IMR-90 (cell line): ENCODE results near the gene ZSWIM8. TPM values are rescaled to one million over a fixed set of nuclear protein-coding genes. Genes with fewer than 3 reads are reported as not detected.

Source experiments
- ATAC-seq: fragments of 200-7000 bp; cut with Tn5 transposase; 2 replicates; pipeline ENCODE4 v1.9.1; 2020; ENCODE audit warnings: low read depth, mild to moderate bottlenecking, moderate library complexity
- BruUV-seq: library from RNA; stranded (reverse); fragments of 400-500 nt; replicated peaks from 2 replicates; lab custom pipeline; 2021; lab: Mats Ljungman, UMichigan
- CTCF ChIA-PET: fragments of 300-600 bp; formaldehyde crosslinking; extraction: SDS; loops from one replicate; lab custom pipeline; 2021; ENCODE audit warnings: antibody characterized with exemption; lab: Yijun Ruan, JAX
- POLR2A ChIA-PET: fragments of 300-600 bp; sonication (Branson Sonifier 250); formaldehyde crosslinking; loops from one replicate; lab custom pipeline; 2022; ENCODE audit warnings: antibody characterized with exemption; ENCODE audit not compliant: unreplicated experiment; lab: Charles Lee
- DNase-seq: peaks from one replicate; pipeline ENCODE4 v3.0.0; 2013
- H2AFZ ChIP-seq: replicated peaks from 2 replicates; pipeline ENCODE3; 2013; ENCODE audit warnings: low read length, mild to moderate bottlenecking; ENCODE audit not compliant: poor library complexity
- H2AK5ac ChIP-seq: 2 replicates; pipeline ENCODE4 v1.6.1; 2013; ENCODE audit warnings: low read depth, low read length, inconsistent platforms
- H2AK9ac ChIP-seq: replicated peaks from 2 replicates; pipeline ENCODE3; 2013; ENCODE audit warnings: mild to moderate bottlenecking, low read depth, low read length, moderate library complexity; ENCODE audit not compliant: poor library complexity
- H2BK120ac ChIP-seq: 2 replicates; pipeline ENCODE4 v1.6.1; 2013; ENCODE audit warnings: low read depth, low read length, inconsistent platforms
- H2BK15ac ChIP-seq: 3 replicates; pipeline ENCODE4 v1.6.1; 2013; ENCODE audit warnings: low read depth, low read length, inconsistent platforms
- H2BK20ac ChIP-seq: 2 replicates; pipeline ENCODE4 v1.6.1; 2013; ENCODE audit warnings: low read depth, mild to moderate bottlenecking, inconsistent platforms, low read length, moderate library complexity
- H2BK5ac ChIP-seq: 2 replicates; pipeline ENCODE4 v1.6.1; 2013; ENCODE audit warnings: mild to moderate bottlenecking, low read depth, low read length, inconsistent platforms; ENCODE audit not compliant: poor library complexity, severe bottlenecking
- H3K14ac ChIP-seq: replicated peaks from 2 replicates; pipeline ENCODE4 v1.6.1; 2013; ENCODE audit warnings: low read depth, low read length, inconsistent platforms
- H3K18ac ChIP-seq: 2 replicates; pipeline ENCODE4 v1.6.1; 2013; ENCODE audit warnings: low read depth, low read length, control low read depth
- H3K23ac ChIP-seq: 2 replicates; pipeline ENCODE4 v1.6.1; 2013; ENCODE audit warnings: low read depth, low read length, inconsistent platforms
- H3K27ac ChIP-seq: 2 replicates; pipeline ENCODE4 v1.5.1; 2013; ENCODE audit warnings: mild to moderate bottlenecking, control low read depth, low read length; ENCODE audit not compliant: insufficient read depth
- H3K27me3 ChIP-seq: 2 replicates; pipeline ENCODE4 v1.6.1; 2013; ENCODE audit warnings: low read length; ENCODE audit not compliant: control insufficient read depth, insufficient read depth
- H3K36me3 ChIP-seq: 2 replicates; pipeline ENCODE4 v1.6.1; 2013; ENCODE audit warnings: low read length, mixed read lengths; ENCODE audit not compliant: control insufficient read depth, insufficient read depth
- H3K4ac ChIP-seq: 2 replicates; pipeline ENCODE4 v1.6.1; 2013; ENCODE audit warnings: low read depth, low read length, inconsistent platforms
- H3K4me1 ChIP-seq: 2 replicates; pipeline ENCODE4 v1.6.1; 2013; ENCODE audit warnings: low read length, mixed read lengths; ENCODE audit not compliant: control insufficient read depth, insufficient read depth
- H3K4me2 ChIP-seq: 2 replicates; pipeline ENCODE4 v1.6.1; 2013; ENCODE audit warnings: low read depth, mild to moderate bottlenecking, control low read depth, low read length, moderate library complexity
- H3K4me3 ChIP-seq: 2 replicates; pipeline ENCODE4 v1.5.1; 2013; ENCODE audit warnings: low read depth, mild to moderate bottlenecking, control low read depth, low read length, moderate library complexity; ENCODE audit not compliant: insufficient read depth
- H3K56ac ChIP-seq: 2 replicates; pipeline ENCODE4 v1.6.1; 2013; ENCODE audit warnings: low read length, inconsistent platforms; ENCODE audit not compliant: insufficient read depth; ENCODE audit errors: extremely low read depth
- H3K79me1 ChIP-seq, 2 experiments: 2 replicates each; pipeline ENCODE4 v1.6.1; 2013; ENCODE audit warnings: low read length in 2 of 2, inconsistent platforms in 1 of 2, low read depth in 1 of 2
- H3K9ac ChIP-seq: 2 replicates; pipeline ENCODE4 v1.6.1; 2013; ENCODE audit warnings: low read depth, low read length, control low read depth
- H3K9me1 ChIP-seq: 2 replicates; pipeline ENCODE4 v1.6.1; 2013; ENCODE audit warnings: low read length, inconsistent platforms; ENCODE audit not compliant: insufficient read depth
- H3K9me3 ChIP-seq: 2 replicates; pipeline ENCODE4 v1.6.1; 2013; ENCODE audit warnings: low read length; ENCODE audit not compliant: control insufficient read depth, insufficient read depth
- H4K20me1 ChIP-seq: 2 replicates; pipeline ENCODE4 v1.6.1; 2013; ENCODE audit warnings: low read length, inconsistent platforms; ENCODE audit not compliant: insufficient read depth
- H4K5ac ChIP-seq: 2 replicates; pipeline ENCODE4 v1.6.1; 2013; ENCODE audit warnings: mild to moderate bottlenecking, low read depth, low read length, control low read depth
- H4K8ac ChIP-seq, 2 experiments: 2 replicates each; pipeline ENCODE4 v1.6.1; 2013; ENCODE audit warnings: low read depth in 2 of 2, low read length in 2 of 2, control low read depth in 1 of 2, inconsistent platforms in 1 of 2
- H4K91ac ChIP-seq: 2 replicates; pipeline ENCODE4 v1.6.1; 2013; ENCODE audit warnings: low read depth, low read length, inconsistent platforms; ENCODE audit not compliant: insufficient read depth
- BHLHE40 ChIP-seq: fragments of 150-350 bp; IDR thresholded peaks from 2 replicates; pipeline ENCODE4 v1.6.1; 2016; ENCODE audit warnings: mild to moderate bottlenecking, low read depth, low read length
- CEBPB ChIP-seq: IDR thresholded peaks from 2 replicates; pipeline ENCODE4 v1.6.1; 2012; ENCODE audit warnings: low read depth, low read length, improper control_type of control experiment
- CHD1 ChIP-seq: IDR thresholded peaks from 2 replicates; pipeline ENCODE4 v1.6.1; 2012; ENCODE audit warnings: low read depth, low read length, improper control_type of control experiment
- FOS ChIP-seq: fragments of 150-350 bp; IDR thresholded peaks from 2 replicates; pipeline ENCODE4 v1.6.1; 2016; ENCODE audit warnings: low read depth, low read length
- MAFK ChIP-seq: IDR thresholded peaks from 2 replicates; pipeline ENCODE4 v1.6.1; 2012; ENCODE audit warnings: low read depth, low read length, improper control_type of control experiment
- MAZ ChIP-seq: IDR thresholded peaks from 2 replicates; pipeline ENCODE4 v1.6.1; 2012; ENCODE audit warnings: low read depth, mild to moderate bottlenecking, low read length, improper control_type of control experiment, moderate library complexity, borderline replicate concordance
- MXI1 ChIP-seq: IDR thresholded peaks from 2 replicates; pipeline ENCODE4 v1.6.1; 2012; ENCODE audit warnings: low read depth, mild to moderate bottlenecking, low read length, moderate library complexity, borderline replicate concordance
- NFE2L2 ChIP-seq: fragments of 150-350 bp; IDR thresholded peaks from 2 replicates; pipeline ENCODE4 v1.6.1; 2016; ENCODE audit warnings: low read depth, mild to moderate bottlenecking, low read length
- POLR2A ChIP-seq: IDR thresholded peaks from 2 replicates; pipeline ENCODE4 v1.6.1; 2012; ENCODE audit warnings: mild to moderate bottlenecking, low read depth, low read length
- RCOR1 ChIP-seq: IDR thresholded peaks from 2 replicates; pipeline ENCODE4 v1.6.1; 2012; ENCODE audit warnings: mild to moderate bottlenecking, low read length, improper control_type of control experiment; ENCODE audit not compliant: insufficient replicate concordance
- RFX5 ChIP-seq: IDR thresholded peaks from 2 replicates; pipeline ENCODE4 v1.8.0; 2012; ENCODE audit warnings: low read depth, mild to moderate bottlenecking, low read length, moderate library complexity
- SMC3 ChIP-seq: fragments of 150-350 bp; IDR thresholded peaks from 2 replicates; pipeline ENCODE4 v1.6.1; 2016; ENCODE audit warnings: low read depth, mild to moderate bottlenecking, antibody characterized with exemption, low read length, moderate library complexity
- USF2 ChIP-seq: fragments of 150-350 bp; IDR thresholded peaks from 2 replicates; pipeline ENCODE4 v1.6.1; 2017; ENCODE audit warnings: mild to moderate bottlenecking, antibody characterized with exemption, low read length, low read depth
- WGBS, 2 experiments: methylation state at CpG; one replicate each; pipeline versions ENCODE4 v1.1.5 to v1.1.7; 2013; ENCODE audit warnings: missing lambda C conversion rate in 2 of 2; ENCODE audit not compliant: insufficient read length in 1 of 2; ENCODE audit errors: extremely low coverage in 2 of 2; 5-methylcytosine and 5-hydroxymethylcytosine counted together
- dilution Hi-C: fragments of 300-500 bp; cut with HindIII; formaldehyde crosslinking; loops from one replicate; pipeline ENCODE4 v1.14.3; 2018; ENCODE audit warnings: low sequenced_read_pairs; ENCODE audit not compliant: unreplicated experiment
- in situ Hi-C: fragments of 300-500 bp; cut with MboI; formaldehyde crosslinking; loops from 3 replicates; pipeline ENCODE4 v1.14.3; 2019; ENCODE audit warnings: low sequenced_read_pairs, inconsistent platforms, mixed read lengths
- intact Hi-C: fragments of 100-400 bp; cut with micrococcal nuclease; formaldehyde crosslinking; loops from 2 replicates; pipeline ENCODE4 v1.10.0; 2022
- polyA plus RNA-seq, 3 experiments: library from polyadenylated mRNA; depleted of rRNA; stranded (reverse); fragments of >200 nt; gene quantifications; 2 replicates each; pipeline ENCODE4 v1.2.3, GENCODE V29; 2012; ENCODE audit warnings: low replicate concordance in 1 of 3
- total RNA-seq: library from RNA; depleted of rRNA; stranded (reverse); fragments of >200 nt; gene quantifications from 2 replicates; pipeline ENCODE4 v1.2.3, GENCODE V29; 2012
- TF ChIP-seq, protein P1 (sequence below): fragments of 150-350 bp; IDR thresholded peaks from 2 replicates; pipeline ENCODE4 v1.6.1; 2016; ENCODE audit warnings: low read depth, mild to moderate bottlenecking, low read length, moderate library complexity, borderline replicate concordance

Gene ZSWIM8
- total and polyA plus RNA-seq, 2 of the 4 experiments (the other 2 are of a cell fraction): 16.8 to 103 TPM

GRCh38 chr10:73780301-73780700, 5.1 kb upstream of the ZSWIM8 start:
- BruUV-seq: no TSS peak
- Histone ChIP-seq H3K36me3 (peaks cover 12% of the 10 kb centered on the region), H3K4me1 (peaks cover 2% of the 10 kb centered on the region; the same call in 1 of the 2 replicates), H4K5ac (no peak overlapping the region), H4K91ac (no peak overlapping the region), H2BK15ac (no peak overlapping the region), H3K23ac (peak overlapping the region; percentile 68; the same call in 1 of the 2 replicates), H3K4ac (no peak overlapping the region), H3K14ac (no peak overlapping the region; the same call in 1 of the 2 replicates), H3K27me3 (no peaks in the 10 kb centered on the region), H3K79me1 (peaks cover 13 to 50% of the 10 kb centered on the region in 2 experiments), H3K4me2 (peak overlapping the region; percentile 95), H4K8ac (no peak overlapping the region), H2AFZ (no peak overlapping the region), H3K9me1 (no peaks in the 10 kb centered on the region), H3K27ac (no peak overlapping the region), H2BK20ac (no peak overlapping the region), H4K20me1 (peaks cover 5% of the 10 kb centered on the region), H3K18ac (no peak overlapping the region), H2BK120ac (no peak overlapping the region), H2AK9ac (no peak overlapping the region), H3K9me3 (no peaks in the 10 kb centered on the region), H3K9ac (no peak overlapping the region), H2AK5ac (no peak overlapping the region), H3K56ac (no peak overlapping the region), H3K4me3 (no peak overlapping the region), H2BK5ac (no peak overlapping the region)
- intact Hi-C loops (loop anchor here (2.0 kb wide), 1 partner anchor 36 kb away; the partner anchor contains the start of gene SEC24C), in situ Hi-C loops (no loop called here), dilution Hi-C loops (no loop called here)
- ChIA-PET POLR2A (no interaction called here), CTCF (no interaction called here)
- no peak for TF ChIP-seq CEBPB
- TF ChIP-seq RCOR1: no peak
- TF ChIP-seq, protein P1, sequence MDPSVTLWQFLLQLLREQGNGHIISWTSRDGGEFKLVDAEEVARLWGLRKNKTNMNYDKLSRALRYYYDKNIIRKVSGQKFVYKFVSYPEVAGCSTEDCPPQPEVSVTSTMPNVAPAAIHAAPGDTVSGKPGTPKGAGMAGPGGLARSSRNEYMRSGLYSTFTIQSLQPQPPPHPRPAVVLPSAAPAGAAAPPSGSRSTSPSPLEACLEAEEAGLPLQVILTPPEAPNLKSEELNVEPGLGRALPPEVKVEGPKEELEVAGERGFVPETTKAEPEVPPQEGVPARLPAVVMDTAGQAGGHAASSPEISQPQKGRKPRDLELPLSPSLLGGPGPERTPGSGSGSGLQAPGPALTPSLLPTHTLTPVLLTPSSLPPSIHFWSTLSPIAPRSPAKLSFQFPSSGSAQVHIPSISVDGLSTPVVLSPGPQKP: no peak
- no peak for TF ChIP-seq SMC3
- TF ChIP-seq BHLHE40: no peak
- no peak for TF ChIP-seq MAZ
- TF ChIP-seq USF2: no peak
- TF ChIP-seq RFX5: no peak
- no peak for TF ChIP-seq NFE2L2
- no peak for TF ChIP-seq MXI1
- TF ChIP-seq FOS: no peak
- TF ChIP-seq CHD1: no peak
- TF ChIP-seq POLR2A: no peak
- TF ChIP-seq MAFK: no peak
- no CpG with 5 or more reads among the region's 5 CpGs for WGBS, 2 experiments
- ATAC-seq (no peak), DNase-seq (no peak)
